GM12878 (cell line): ENCODE data around the gene COL5A1. TPM values are rescaled to one million over a fixed set of nuclear protein-coding genes. Genes with fewer than 3 reads are reported as not detected.

Experiments used
- ATAC-seq: fragments of 200-7000 bp; cut with Tn5 transposase; 3 replicates; pipeline ENCODE4 v1.9.1; 2020; ENCODE audit warnings: mild to moderate bottlenecking, moderate library complexity
- BruUV-seq: library from RNA; stranded (reverse); fragments of 400-500 nt; replicated peaks from 2 replicates; lab custom pipeline; 2021; lab: Mats Ljungman, UMichigan
- CTCF ChIA-PET: fragments of 300-600 bp; sonication (Branson Sonifier 250); formaldehyde crosslinking; extraction: SDS; loops from one replicate; lab custom pipeline; 2021; ENCODE audit warnings: inconsistent platforms; lab: Yijun Ruan, JAX
- POLR2A ChIA-PET: fragments of 350-600 bp; formaldehyde crosslinking; extraction: SDS; loops from one replicate; lab custom pipeline; 2021; ENCODE audit warnings: inconsistent platforms; lab: Charles Lee
- RAD21 ChIA-PET: fragments of 300-600 bp; sonication (Branson Sonifier 250); formaldehyde crosslinking; loops from one replicate; lab custom pipeline; 2023; ENCODE audit warnings: antibody characterized with exemption; ENCODE audit not compliant: unreplicated experiment; lab: Charles Lee
- SMC1A ChIA-PET: fragments of 300-600 bp; sonication (Branson Sonifier 250); formaldehyde crosslinking; loops from one replicate; lab custom pipeline; 2023; ENCODE audit not compliant: unreplicated experiment, uncharacterized antibody; lab: Charles Lee
- DNase-seq: peaks from one replicate; pipeline ENCODE4 v3.0.0-alpha.2; 2011; ENCODE audit warnings: low read depth, low spot score
- FAIRE-seq: peaks from 3 replicates; lab custom pipeline; 2011; peaks lifted over from hg19 to GRCh38; lab: Jason Lieb, UNC
- H2AFZ ChIP-seq: 2 replicates; pipeline ENCODE4 v1.6.0; 2011; ENCODE audit warnings: low read depth, low read length, control low read depth; ENCODE audit not compliant: control insufficient read depth
- H3K27ac ChIP-seq: 2 replicates; pipeline ENCODE4 v1.5.1; 2011; ENCODE audit warnings: control low read depth; ENCODE audit not compliant: control insufficient read depth, insufficient read depth
- H3K27me3 ChIP-seq, 2 experiments: replicated peaks in 1 of 2; 2 replicates each; pipeline versions ENCODE4 v1.6.0 to v1.6.1; 2011; ENCODE audit warnings: low read length in 1 of 2; ENCODE audit not compliant: control insufficient read depth in 2 of 2, insufficient read depth in 2 of 2
- H3K36me3 ChIP-seq, 2 experiments: 2 replicates each; pipeline ENCODE4 v1.5.1; 2011; ENCODE audit warnings: low read length in 1 of 2; ENCODE audit not compliant: control insufficient read depth in 2 of 2, insufficient read depth in 2 of 2
- H3K4me1 ChIP-seq: 2 replicates; pipeline ENCODE4 v1.6.1; 2011; ENCODE audit warnings: mild to moderate bottlenecking, low read length, moderate library complexity, mixed read lengths; ENCODE audit not compliant: control insufficient read depth, insufficient read depth
- H3K4me2 ChIP-seq: 2 replicates; pipeline ENCODE4 v1.6.0; 2011; ENCODE audit warnings: control low read depth; ENCODE audit not compliant: control insufficient read depth, insufficient read depth
- H3K4me3 ChIP-seq: fragments of 200-600 bp; sonication (generic); 2 replicates; pipeline ENCODE4 v1.5.1; 2016
- H3K79me2 ChIP-seq: 2 replicates; pipeline ENCODE4 v1.6.0; 2011; ENCODE audit warnings: low read length; ENCODE audit not compliant: control insufficient read depth, insufficient read depth
- H3K9ac ChIP-seq: 2 replicates; pipeline ENCODE4 v1.8.0; 2011; ENCODE audit warnings: low read length, control low read depth, mixed read lengths; ENCODE audit not compliant: control insufficient read depth, insufficient read depth
- H3K9me3 ChIP-seq: replicated peaks from 3 replicates; pipeline ENCODE4 v1.5.1; 2011; ENCODE audit warnings: mild to moderate bottlenecking, low read length; ENCODE audit not compliant: control insufficient read depth, insufficient read depth
- H4K20me1 ChIP-seq: 2 replicates; pipeline ENCODE4 v1.6.0; 2011; ENCODE audit not compliant: control insufficient read depth, insufficient read depth
- EED ChIP-seq: sonication (generic); IDR thresholded peaks from 2 replicates; pipeline ENCODE4 v1.6.1; 2016; ENCODE audit warnings: antibody characterized with exemption, low read depth
- GATAD2B ChIP-seq: fragments of 450-650 bp; conservative IDR thresholded peaks from 2 replicates; pipeline ENCODE4 v1.6.1; 2017; ENCODE audit warnings: low read depth, mild to moderate bottlenecking, moderate library complexity
- NFYA ChIP-seq: IDR thresholded peaks from 2 replicates; pipeline ENCODE4 v1.6.1; 2011; ENCODE audit warnings: low read depth, mild to moderate bottlenecking, low read length, improper control_type of control experiment, borderline replicate concordance
- YY1 ChIP-seq: IDR thresholded peaks from 2 replicates; pipeline ENCODE4 v1.6.1; 2011; ENCODE audit warnings: low read depth, mild to moderate bottlenecking, low read length
- WGBS: methylation state at CpG from one replicate; pipeline ENCODE4 v1.1.6; 2016; ENCODE audit warnings: low lambda C conversion rate; ENCODE audit not compliant: insufficient replicate concordance, insufficient coverage; ENCODE audit errors: missing lambda C conversion rate; 5-methylcytosine and 5-hydroxymethylcytosine counted together
- in situ Hi-C: fragments of 300-500 bp; cut with MboI; formaldehyde crosslinking; loops from 9 replicates; pipeline ENCODE4 v1.14.3; 2018; ENCODE audit warnings: mixed read lengths
- intact Hi-C: fragments of 100-400 bp; cut with micrococcal nuclease; formaldehyde crosslinking; loops from one replicate; pipeline ENCODE4 v1.14.2; 2022; ENCODE audit not compliant: unreplicated experiment
- polyA plus RNA-seq, 11 experiments: library from polyadenylated mRNA; depleted of rRNA in 4 of 11; unstranded in 6 of 11; stranded (reverse) in 5 of 11; fragments of >200 nt; fragmentation: Nextera tagmentation in 4 of 11; fragmentation: Illumina TruSeq in 1 of 11; extraction: Ambion mirVana in 4 of 11; extraction: Trizol in 1 of 11; gene quantifications; 1 replicate in 1 of 11; 2 replicates in 10 of 11; pipeline versions ENCODE4 v1.2.1 to v1.2.3, GENCODE V29; 2011 to 2016; ENCODE audit warnings: inconsistent platforms in 2 of 11, missing spikeins in 2 of 11, low read depth in 1 of 11
- total RNA-seq, 4 experiments: library from RNA; depleted of rRNA in 3 of 4; stranded (reverse); fragments of >200 nt in 3 of 4; fragmentation: Illumina TruSeq in 1 of 4; extraction: Trizol in 1 of 4; gene quantifications; 2 replicates each; pipeline versions ENCODE4 v1.2.1 to v1.2.3, GENCODE V29; 2013 to 2021

COL5A1 gene
- total and polyA plus RNA-seq, 10 of the 15 experiments (the other 5 are each of a cell fraction or from before 2014, with no cell fraction given), result under 0.01 to 0.15 (median 0.13) TPM; not detected in 4

GRCh38 chr9:134870746-134871662, 229.4 kb downstream of the COL5A1 start:
- no peak for DNase-seq
- 58% methylated on average over 28 of the region's 30 CpGs for WGBS
- ChIA-PET CTCF (interaction anchor here (1.0 to 1.1 kb wide), 2 partner anchors 18 to 112 kb away, joined by 4 read pairs; no protein-coding TSS in a partner anchor), POLR2A (no interaction called here), SMC1A (interaction anchor here (0.8 kb wide), 1 partner anchor 13 kb away, joined by 4 read pairs; no protein-coding TSS in a partner anchor), RAD21 (no interaction called here)
- Histone ChIP-seq H3K36me3 (no peaks in the 10 kb centered on the region), H3K27ac (no peak overlapping the region), H3K9ac (no peak overlapping the region), H4K20me1 (no peaks in the 10 kb centered on the region), H3K4me3 (no peak overlapping the region), H3K9me3 (peaks cover 4% of the 10 kb centered on the region; the same call in 2 of the 3 replicates), H3K4me1 (peaks cover 6% of the 10 kb centered on the region; the same call in 1 of the 2 replicates), H3K4me2 (no peak overlapping the region), H2AFZ (no peak overlapping the region), H3K79me2 (no peaks in the 10 kb centered on the region), H3K27me3 (no peaks in the 10 kb centered on the region)
- intact Hi-C loops, result no loop called here
- in situ Hi-C loops, result no loop called here
- TF ChIP-seq YY1 (no peak), GATAD2B (no peak)
- ATAC-seq, result no peak
- BruUV-seq, result no TSS peak
- no peak for FAIRE-seq

GRCh38 chr9:134871697-134872340, 230.2 kb downstream of the COL5A1 start:
- BruUV-seq, result no TSS peak
- intact Hi-C loops, result no loop called here

More at GRCh38 chr9:134871697-134872340, 230.2 kb downstream of the COL5A1 start:
- Histone ChIP-seq H3K9me3 (peaks cover 4% of the 10 kb centered on the region; the same call in 2 of the 3 replicates), H3K79me2 (no peaks in the 10 kb centered on the region), H3K4me1 (peaks cover 6% of the 10 kb centered on the region; the same call in 1 of the 2 replicates), H3K27me3 (no peaks in the 10 kb centered on the region), H3K4me3 (no peak overlapping the region), H2AFZ (no peak overlapping the region), H3K9ac (no peak overlapping the region), H3K27ac (no peak overlapping the region), H3K4me2 (no peak overlapping the region), H3K36me3 (no peaks in the 10 kb centered on the region), H4K20me1 (no peaks in the 10 kb centered on the region)
- ChIA-PET CTCF (interaction anchor here (1.0 to 1.1 kb wide), 2 partner anchors 17 to 111 kb away, joined by 4 read pairs; no protein-coding TSS in a partner anchor), RAD21 (no interaction called here), SMC1A (interaction anchor here (0.8 kb wide), 1 partner anchor 14 kb away, joined by 4 read pairs; no protein-coding TSS in a partner anchor), POLR2A (interaction anchor here (0.6 kb wide), 1 partner anchor 1869 kb away, joined by 3 read pairs; no protein-coding TSS in a partner anchor)
- FAIRE-seq (no peak), DNase-seq (no peak), ATAC-seq (no peak)
- in situ Hi-C loops, result no loop called here
- no peak for TF ChIP-seq EED
- no peak for TF ChIP-seq NFYA
- 51% methylated on average over 16 of the region's 16 CpGs for WGBS
